C4-2B (cell line): ENCODE data around the gene EXOC6B.

Experiments
- H3K27ac ChIP-seq: fragments of 450-650 bp; 2 replicates; pipeline ENCODE4 v1.5.1; 2017
- CTCF ChIP-seq: fragments of 450-650 bp; conservative IDR thresholded peaks from 2 replicates; pipeline ENCODE4 v1.5.1; 2017; ENCODE audit warnings: mild to moderate bottlenecking
- ZFX ChIP-seq: fragments of 450-650 bp; IDR thresholded peaks from 2 replicates; pipeline ENCODE4 v1.6.1; 2017

EXOC6B gene

DNA sequence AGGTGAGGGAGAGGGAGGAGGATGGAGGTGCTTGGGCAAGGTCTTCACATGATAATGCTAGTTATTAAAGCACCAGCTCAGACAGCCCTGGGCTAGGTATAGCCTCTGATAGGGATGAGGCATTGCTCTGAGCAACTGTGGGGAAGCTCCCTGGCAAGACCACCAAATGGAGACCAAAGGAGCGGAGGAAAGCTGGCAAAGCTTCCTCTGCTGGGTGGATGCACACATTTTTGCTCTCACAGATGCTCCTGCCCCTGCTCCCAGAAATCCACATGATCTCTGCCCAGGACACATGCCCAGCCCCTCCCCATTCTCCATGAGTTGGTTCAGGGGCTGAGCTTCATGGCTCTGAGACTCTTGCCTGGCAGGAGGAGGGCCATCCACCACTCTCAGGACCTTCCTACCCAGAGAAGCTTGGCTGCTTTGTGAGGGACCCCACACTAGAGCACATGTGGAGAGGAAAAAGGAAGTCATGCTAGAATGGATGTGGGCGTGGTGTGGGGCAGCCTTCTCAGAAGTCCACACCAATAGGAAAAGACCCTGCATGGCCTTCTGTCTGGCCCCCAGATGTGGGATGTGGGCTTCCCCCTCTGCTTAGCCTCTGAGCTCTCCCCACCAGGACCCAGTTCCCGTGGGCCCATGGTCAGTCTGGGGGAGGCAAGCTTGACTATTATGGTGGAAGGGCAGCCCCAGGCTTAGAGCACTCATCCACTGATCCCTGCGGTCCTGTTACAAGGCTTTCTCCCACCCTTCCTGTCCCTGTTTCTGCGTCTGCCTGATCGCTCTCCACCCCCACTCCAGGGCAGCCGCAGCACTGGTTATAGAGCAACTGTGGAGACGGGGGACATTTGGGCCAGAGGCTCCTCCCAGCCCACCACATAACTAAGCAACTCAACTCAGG lies 667.7 kb downstream of the EXOC6B start:
- no peak overlapping the region for H3K27ac ChIP-seq
- TF ChIP-seq ZFX = no peak
- TF ChIP-seq CTCF = no peak

DNA sequence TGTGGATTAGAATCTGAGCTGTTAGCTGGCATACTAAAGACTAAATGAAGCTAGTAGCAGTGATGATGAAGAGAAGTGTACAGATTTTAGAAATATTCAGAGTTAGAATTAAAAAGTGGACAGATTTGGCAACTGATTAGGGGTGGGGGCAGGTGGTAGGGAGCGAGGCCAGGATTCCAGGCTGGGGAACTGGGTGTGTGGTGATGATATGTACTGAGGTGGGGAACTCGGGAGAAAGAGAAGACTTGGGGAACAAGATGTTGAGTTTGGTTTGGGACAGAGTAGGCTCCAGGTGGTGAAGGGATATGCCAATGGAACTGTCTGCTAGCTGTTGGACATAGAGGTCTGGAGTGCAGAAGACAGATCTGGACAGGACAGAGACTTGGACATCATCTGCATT lies 669.0 kb downstream of the EXOC6B start:
- TF ChIP-seq ZFX (no peak), CTCF (no peak)
- H3K27ac ChIP-seq = no peak overlapping the region

- no peak for TF ChIP-seq ZFX
- no peak overlapping the region for H3K27ac ChIP-seq
These were observed 670.1 kb downstream of the EXOC6B start for GRCh38 chr2:72155737-72156136.

DNA sequence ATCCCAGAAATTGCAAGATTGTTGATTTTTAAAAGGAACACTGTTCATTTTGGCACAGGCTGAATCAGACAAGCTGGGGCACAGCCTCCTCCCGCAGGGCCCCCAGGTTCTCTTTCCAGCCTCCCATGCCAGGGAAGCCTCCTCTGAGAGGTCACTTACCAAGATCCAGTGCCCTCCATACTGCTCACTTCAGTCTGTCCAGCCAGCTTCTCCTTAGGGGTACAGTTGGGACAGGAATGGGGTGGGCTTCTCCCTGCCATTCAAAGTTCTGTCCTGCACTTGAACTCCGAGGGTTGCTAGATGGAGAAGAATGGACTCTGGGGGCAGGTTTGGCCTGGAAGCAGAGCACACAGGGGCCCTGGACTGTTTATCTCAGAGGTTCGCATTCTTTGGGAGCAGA lies 670.7 kb downstream of the EXOC6B start:
- TF ChIP-seq ZFX (no peak), CTCF (no peak)
- no peak overlapping the region for H3K27ac ChIP-seq

GRCh38 chr2:72154386-72154975 lies 671.4 kb downstream of the EXOC6B start:
- TF ChIP-seq ZFX (no peak), CTCF (no peak)
- no peak overlapping the region for H3K27ac ChIP-seq

DNA sequence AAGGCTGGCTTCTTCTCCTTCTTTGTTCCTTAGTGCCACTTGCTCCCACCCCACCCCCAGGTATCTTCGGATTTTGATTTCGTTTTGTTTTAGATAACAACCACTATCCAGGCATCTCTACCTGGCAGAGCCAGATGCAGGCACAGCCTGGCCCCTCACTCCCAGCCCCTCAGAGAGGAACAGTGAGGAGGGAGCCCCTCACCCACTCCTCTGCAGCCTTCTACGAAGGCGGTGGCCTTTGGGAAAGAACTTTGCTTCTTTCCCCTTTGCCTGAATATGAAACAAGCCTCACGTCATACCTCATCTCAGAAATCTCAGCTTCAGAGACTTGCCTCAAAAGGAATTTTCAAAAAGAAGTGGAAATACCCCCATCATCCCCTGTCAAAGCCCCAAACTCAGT lies 671.9 kb downstream of the EXOC6B start:
- no peak overlapping the region for H3K27ac ChIP-seq
- TF ChIP-seq ZFX (no peak), CTCF (no peak)

DNA sequence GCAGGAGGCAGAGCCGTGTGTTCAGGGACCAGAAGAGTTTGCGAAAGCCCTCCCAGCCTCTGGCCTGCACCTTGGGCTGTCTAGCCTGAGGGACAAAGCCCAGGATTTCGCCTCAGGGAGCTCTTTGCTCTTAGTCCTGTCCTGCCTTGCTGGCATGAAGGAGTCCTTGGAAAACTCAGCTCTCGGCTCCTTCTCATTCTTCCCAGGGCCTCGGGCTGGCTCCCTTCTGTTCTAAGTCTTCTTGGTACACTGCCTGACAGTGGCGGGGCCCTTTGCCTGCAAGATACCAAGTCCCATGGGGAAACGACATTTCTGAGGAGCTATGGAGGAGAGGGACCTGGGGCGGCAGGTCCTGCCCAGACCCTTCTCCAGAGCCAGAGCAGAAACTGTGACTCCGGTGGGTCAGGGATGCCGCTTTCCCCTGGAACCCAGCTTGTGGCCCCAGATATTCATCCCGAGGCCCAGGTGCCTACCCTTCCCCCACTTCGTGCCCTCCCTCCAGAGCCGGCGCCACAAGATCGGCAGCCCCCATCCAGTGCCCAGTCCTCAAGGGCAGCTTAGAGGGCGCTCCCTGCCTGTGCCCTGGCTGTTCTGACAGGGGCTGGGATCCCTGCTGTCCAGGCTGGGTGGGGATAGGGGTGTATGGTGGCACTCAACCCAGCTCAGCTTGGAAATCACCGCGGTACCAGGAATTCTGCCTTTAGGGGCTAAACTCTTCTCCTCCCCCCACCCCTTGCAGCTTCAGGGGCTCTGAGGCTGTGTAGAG lies 672.6 kb downstream of the EXOC6B start:
- no peak overlapping the region for H3K27ac ChIP-seq
- no peak for TF ChIP-seq CTCF
